HG03025 (cell line): Measurements from ENCODE around the gene KIF18A.

Experiments used
- ATAC-seq: cut with Tn5 transposase; IDR thresholded peaks from one replicate; pipeline ENCODE4 v1.9.1; 2021; ENCODE audit warnings: mild to moderate bottlenecking, moderate library complexity; ENCODE audit not compliant: unreplicated experiment, low FRiP score

The KIF18A gene

DNA sequence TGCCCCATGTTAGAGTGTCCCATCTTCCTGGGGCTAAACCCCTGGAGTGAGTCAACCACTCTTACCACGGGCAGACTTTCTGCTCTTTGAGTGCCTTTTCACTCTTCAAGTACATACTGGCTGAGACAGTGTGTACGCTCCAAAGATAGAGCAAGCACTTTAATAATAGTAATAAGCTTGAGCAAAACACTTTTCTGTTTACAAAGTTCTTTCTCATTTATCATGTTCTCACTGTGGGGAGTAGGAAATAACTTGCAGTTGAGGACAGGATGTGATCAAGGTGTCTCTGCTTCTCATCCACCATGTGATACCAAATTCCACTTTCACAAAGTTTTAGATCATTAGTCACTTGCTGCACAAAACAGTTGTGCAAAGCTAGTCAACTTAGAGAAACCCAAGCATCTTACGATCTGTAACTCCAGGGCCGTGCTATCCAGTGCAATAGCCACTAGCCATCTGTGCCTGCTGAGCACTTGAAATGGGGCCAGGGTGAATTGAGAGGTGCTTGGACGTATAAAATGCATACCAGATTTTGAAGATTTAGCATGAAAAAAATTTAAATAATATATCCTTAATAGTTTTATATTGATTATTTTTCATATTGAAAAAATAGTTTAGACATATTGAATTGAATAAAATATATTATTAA, 135.3 kb downstream of the KIF18A start:
- ATAC-seq: no peak

DNA sequence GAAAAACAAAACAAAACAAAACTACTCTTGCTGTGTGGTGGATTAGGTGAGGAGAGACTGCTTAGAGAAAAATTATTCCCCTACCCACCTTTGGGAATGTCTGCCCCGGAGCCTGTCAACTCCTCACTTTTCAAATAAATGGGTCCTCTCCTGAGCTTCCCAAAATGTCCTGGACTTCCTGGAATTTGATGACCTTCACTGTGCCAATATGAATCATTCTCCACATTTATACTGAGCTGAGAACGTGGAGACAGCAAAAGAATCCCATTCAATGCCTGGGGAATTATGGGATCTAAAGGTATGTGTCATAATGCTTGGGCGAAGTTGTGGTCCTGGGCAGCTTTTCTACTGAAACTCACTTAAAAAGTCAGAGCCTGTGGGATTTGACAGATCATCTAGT, 136.8 kb downstream of the KIF18A start:
- no peak for ATAC-seq
